A549 (cell line): ENCODE results near the gene ANKS1B. TPM values are rescaled to one million over a fixed set of nuclear protein-coding genes. Genes with fewer than 3 reads are reported as not detected.

Experiments used
- ATAC-seq, 2 experiments: fragments of 200-7000 bp in 1 of 2; fragments of >200 bp in 1 of 2; cut with Nextera tagmentation in 1 of 2; cut with Tn5 transposase in 1 of 2; 3 replicates each; pipeline versions ENCODE4 v1.8.0 to v1.9.1; 2018 to 2020; ENCODE audit warnings: mild to moderate bottlenecking in 1 of 2, moderate library complexity in 1 of 2
- CTCF ChIA-PET: fragments of 300-600 bp; sonication (Branson Sonifier 250); formaldehyde crosslinking; extraction: SDS; loops from one replicate; lab custom pipeline; 2021; ENCODE audit warnings: antibody characterized with exemption, inconsistent platforms; lab: Yijun Ruan, JAX
- POLR2A ChIA-PET: fragments of 350-600 bp; formaldehyde crosslinking; extraction: SDS; loops from one replicate; lab custom pipeline; 2021; ENCODE audit warnings: antibody characterized with exemption, inconsistent platforms; lab: Yijun Ruan, JAX
- DNase-seq, 2 experiments: peaks; one replicate each; pipeline versions ENCODE4 v3.0.0 to v3.0.0-alpha.2; 2011 to 2016; ENCODE audit warnings: low read depth in 1 of 2, low spot score in 1 of 2
- FAIRE-seq: peaks from 2 replicates; lab custom pipeline; 2011; peaks lifted over from hg19 to GRCh38; lab: Jason Lieb, UNC
- H3K27ac ChIP-seq, 2 experiments: fragments of >200 bp; sonication (Bioruptor Twin); formaldehyde crosslinking; 3 replicates each; pipeline ENCODE4 v1.5.1; 2016 to 2017
- H3K4me1 ChIP-seq: fragments of >200 bp; sonication (Bioruptor Twin); formaldehyde crosslinking; 3 replicates; pipeline ENCODE4 v1.6.1; 2016
- H3K4me2 ChIP-seq: fragments of >200 bp; sonication (Bioruptor Twin); formaldehyde crosslinking; 3 replicates; pipeline ENCODE4 v1.6.1; 2016
- H3K4me3 ChIP-seq: fragments of >200 bp; sonication (Bioruptor Twin); formaldehyde crosslinking; 3 replicates; pipeline ENCODE4 v1.5.1; 2016
- H3K9me3 ChIP-seq: fragments of >200 bp; sonication (Bioruptor Twin); formaldehyde crosslinking; 3 replicates; pipeline ENCODE4 v1.6.1; 2016
- ATOH8 ChIP-seq: fragments of 250-450 bp; sonication (Bioruptor Pico); IDR thresholded peaks from 2 replicates; pipeline ENCODE4 v1.5.0; 2020; ENCODE audit warnings: low read depth, mild to moderate bottlenecking, moderate library complexity
- CBX8 ChIP-seq: fragments of 200-600 bp; sonication (generic); IDR thresholded peaks from 2 replicates; pipeline ENCODE4 v1.6.1; 2016
- CTCF ChIP-seq: fragments of >200 bp; sonication (Bioruptor Twin); formaldehyde crosslinking; IDR thresholded peaks from 3 replicates; pipeline ENCODE4 v1.5.1; 2016
- E2F6 ChIP-seq: IDR thresholded peaks from 2 replicates; pipeline ENCODE4 v1.6.1; 2012; ENCODE audit warnings: low read depth, borderline replicate concordance
- EHMT2 ChIP-seq: fragments of 200-600 bp; sonication (generic); IDR thresholded peaks from 2 replicates; pipeline ENCODE4 v1.6.1; 2016; ENCODE audit warnings: antibody characterized with exemption, low read depth, mild to moderate bottlenecking, moderate library complexity
- FOSB ChIP-seq: fragments of 250-450 bp; sonication (Bioruptor Pico); IDR thresholded peaks from 2 replicates; pipeline ENCODE4 v1.5.0; 2020; ENCODE audit warnings: mild to moderate bottlenecking, moderate library complexity
- FOXS1 ChIP-seq: fragments of 250-450 bp; sonication (Bioruptor Pico); IDR thresholded peaks from 2 replicates; pipeline ENCODE4 v1.5.0; 2020; ENCODE audit warnings: mild to moderate bottlenecking, moderate library complexity
- GATA3 ChIP-seq: IDR thresholded peaks from 2 replicates; pipeline ENCODE4 v1.6.1; 2012; ENCODE audit warnings: borderline replicate concordance
- HDAC2 ChIP-seq: fragments of 200-600 bp; sonication (generic); IDR thresholded peaks from 2 replicates; pipeline ENCODE4 v1.6.1; 2016
- HEYL ChIP-seq: fragments of 250-450 bp; sonication (Bioruptor Pico); IDR thresholded peaks from 2 replicates; pipeline ENCODE4 v1.8.0; 2021; ENCODE audit warnings: mild to moderate bottlenecking, moderate library complexity
- JUN ChIP-seq, 2 experiments: fragments of >200 bp; sonication (Bioruptor Twin); formaldehyde crosslinking; IDR thresholded peaks; 2 replicates in 1 of 2; 3 replicates in 1 of 2; pipeline ENCODE4 v1.6.1; 2016 to 2017
- KDM1A ChIP-seq: fragments of 200-600 bp; sonication (generic); IDR thresholded peaks from 2 replicates; pipeline ENCODE4 v1.6.1; 2016; ENCODE audit warnings: low read depth, mild to moderate bottlenecking
- KDM5A ChIP-seq: fragments of 200-600 bp; sonication (generic); IDR thresholded peaks from 2 replicates; pipeline ENCODE4 v1.6.1; 2016; ENCODE audit warnings: antibody characterized with exemption, mild to moderate bottlenecking
- MAZ ChIP-seq: fragments of 150-350 bp; IDR thresholded peaks from 2 replicates; pipeline ENCODE4 v1.6.1; 2014; ENCODE audit warnings: antibody characterized with exemption, low read depth, low read length, borderline replicate concordance
- NFE2L2 ChIP-seq: fragments of 150-350 bp; conservative IDR thresholded peaks from 2 replicates; pipeline ENCODE4 v1.6.1; 2014; ENCODE audit warnings: low read length
- PBX3 ChIP-seq: IDR thresholded peaks from 2 replicates; pipeline ENCODE4 v1.6.1; 2012
- PHF8 ChIP-seq: fragments of 200-600 bp; sonication (generic); IDR thresholded peaks from 2 replicates; pipeline ENCODE4 v1.6.1; 2016; ENCODE audit warnings: low read depth, mild to moderate bottlenecking, antibody characterized with exemption, moderate library complexity, borderline replicate concordance
- TFCP2L1 ChIP-seq: fragments of 250-450 bp; sonication (Bioruptor Pico); IDR thresholded peaks from 2 replicates; pipeline ENCODE4 v1.5.0; 2021; ENCODE audit warnings: mild to moderate bottlenecking
- USF2 ChIP-seq: fragments of 450-650 bp; IDR thresholded peaks from 2 replicates; pipeline ENCODE4 v1.6.1; 2014; ENCODE audit warnings: antibody characterized with exemption
- ZC3H11A ChIP-seq: fragments of 450-650 bp; IDR thresholded peaks from 2 replicates; pipeline ENCODE4 v1.6.1; 2014; ENCODE audit warnings: antibody characterized with exemption, mild to moderate bottlenecking
- ZFP36 ChIP-seq: fragments of 450-650 bp; IDR thresholded peaks from 2 replicates; pipeline ENCODE4 v1.6.1; 2014; ENCODE audit warnings: borderline replicate concordance; ENCODE audit not compliant: partially characterized antibody
- ZNF302 ChIP-seq: fragments of 250-450 bp; sonication (Bioruptor Pico); IDR thresholded peaks from 2 replicates; pipeline ENCODE4 v1.9.0; 2021; ENCODE audit warnings: inconsistent platforms, mild to moderate bottlenecking, moderate library complexity
- ZSCAN20 ChIP-seq: fragments of 250-450 bp; sonication (Bioruptor Pico); IDR thresholded peaks from 2 replicates; pipeline ENCODE4 v1.8.0; 2022; ENCODE audit warnings: mild to moderate bottlenecking, moderate library complexity
- WGBS: methylation state at CpG from one replicate; pipeline ENCODE4 v1.1.6; 2017; ENCODE audit errors: missing lambda C conversion rate; 5-methylcytosine and 5-hydroxymethylcytosine counted together
- polyA plus RNA-seq, 4 experiments: library from polyadenylated mRNA; depleted of rRNA in 3 of 4; stranded (reverse); fragments of >200 nt; fragmentation: RNase III in 1 of 4; extraction: RNeasy Plus Mini Kit Qiagen cat#74134 plus additional on column Dnase treatment in 1 of 4; gene quantifications; 2 replicates in 3 of 4; 3 replicates in 1 of 4; pipeline ENCODE4 v1.2.3, GENCODE V29; 2011 to 2017

Gene ANKS1B
- polyA plus RNA-seq, 2 of the 4 experiments (the other 2 are of a cell fraction), result 1.5 to 2.2 TPM

- TF ChIP-seq EHMT2 (no peak), CTCF (no peak), FOSB (no peak), FOXS1 (CRISPR knock-in tag) (no peak), USF2 (no peak), ZC3H11A (no peak)
- no peak for FAIRE-seq
- Histone ChIP-seq H3K4me2 (no peak overlapping the region), H3K27ac (no peak overlapping the region), H3K9me3 (no peaks in the 10 kb centered on the region), H3K4me3 (no peak overlapping the region), H3K4me1 (no peaks in the 10 kb centered on the region)
- no peak for ATAC-seq
- no peak for DNase-seq
- WGBS, result 67% methylated on average over 2 of the region's 2 CpGs
- ChIA-PET POLR2A (no interaction called here), CTCF (no interaction called here)
Measured at GRCh38 chr12:98821232-98821631, 1163.5 kb downstream of the ANKS1B start.

GRCh38 chr12:98819821-98820404, 1164.8 kb downstream of the ANKS1B start:
- DNase-seq, result no peak
- 65% methylated on average over 8 of the region's 8 CpGs for WGBS
- Histone ChIP-seq H3K27ac (no peak overlapping the region), H3K4me1 (no peaks in the 10 kb centered on the region), H3K4me2 (no peak overlapping the region)
- CTCF ChIA-PET, result interaction anchor here (0.8 to 1.9 kb wide), 2 partner anchors 11 to 187 kb away, joined by 3 to 6 read pairs; no protein-coding TSS in a partner anchor
- TF ChIP-seq E2F6, result no peak
- TF ChIP-seq ZC3H11A, result no peak
- no peak for TF ChIP-seq PBX3
- no peak for TF ChIP-seq TFCP2L1 (CRISPR knock-in tag)
- no peak for TF ChIP-seq ZNF302 (CRISPR knock-in tag)
- TF ChIP-seq ATOH8 (CRISPR knock-in tag), result no peak
- TF ChIP-seq HEYL, result no peak
- TF ChIP-seq MAZ, result no peak
- TF ChIP-seq NFE2L2, result no peak
- no peak for TF ChIP-seq ZFP36
- TF ChIP-seq KDM5A, result no peak
- no peak for TF ChIP-seq GATA3
- TF ChIP-seq JUN (IDR thresholded peaks at IDR 0.05), result no peak
- TF ChIP-seq PHF8, result no peak
- no peak for TF ChIP-seq CBX8
- TF ChIP-seq KDM1A, result no peak
- no peak for TF ChIP-seq ZSCAN20 (CRISPR knock-in tag)
- TF ChIP-seq HDAC2, result no peak
- TF ChIP-seq, all 56 proteins: peak for 0
- FAIRE-seq (no peak), ATAC-seq (no peak)
- POLR2A ChIA-PET, result no interaction called here
- no peaks in the 10 kb centered on the region for H3K9me3 ChIP-seq
- H3K4me3 ChIP-seq, result no peak overlapping the region
